Uterus (tissue), 4 donors: ENCODE data around the gene ARL2BP. TPM values are rescaled to one million over a fixed set of nuclear protein-coding genes. Genes with fewer than 3 reads are reported as not detected.

Source experiments
- DNase-seq, 2 donors: peaks; one replicate each; pipeline ENCODE4 v3.0.0-alpha.2; 2019 to 2020
- H3K27ac ChIP-seq, 2 donors: fragments of 200-600 bp; sonication (generic); 1 replicate in 1 of 2; 2 replicates in 1 of 2; pipeline ENCODE4 v1.5.1; 2016 to 2018
- H3K27me3 ChIP-seq, 2 donors: fragments of 200-600 bp; sonication (generic); one replicate each; pipeline ENCODE4 v1.5.1; 2018 to 2019; ENCODE audit warnings: control low read depth in 1 of 2
- H3K36me3 ChIP-seq, 2 donors: fragments of 200-600 bp; sonication (generic); one replicate each; pipeline ENCODE4 v1.5.1; 2019; ENCODE audit warnings: control low read depth in 1 of 2
- H3K4me1 ChIP-seq, 2 donors: fragments of 200-600 bp; sonication (generic); one replicate each; pipeline ENCODE4 v1.5.1; 2018 to 2019; ENCODE audit warnings: control low read depth in 1 of 2
- H3K4me3 ChIP-seq, 2 donors: fragments of 200-600 bp; sonication (generic); 1 replicate in 1 of 2; 2 replicates in 1 of 2; pipeline ENCODE4 v1.5.1; 2018 to 2019; ENCODE audit warnings: mild to moderate bottlenecking in 1 of 2
- H3K9me3 ChIP-seq, 2 donors: fragments of 200-600 bp; sonication (generic); one replicate each; pipeline ENCODE4 v1.5.1; 2019; ENCODE audit warnings: control low read depth in 1 of 2
- POLR2A ChIP-seq, 2 donors: fragments of 450-650 bp; IDR thresholded peaks; one replicate each; pipeline ENCODE4 v1.6.1; 2016; ENCODE audit warnings: antibody characterized with exemption in 2 of 2, mild to moderate bottlenecking in 1 of 2, moderate library complexity in 1 of 2
- intact Hi-C: fragments of 100-400 bp; cut with DNase I; formaldehyde crosslinking; loops from one replicate; pipeline ENCODE4 v1.15.1; 2023; ENCODE audit warnings: low total_unique reads
- total RNA-seq, 4 donors: library from RNA; depleted of rRNA in 3 of 4; stranded (reverse); fragments of >200 nt in 3 of 4; gene quantifications; one replicate each; pipeline versions ENCODE4 v1.1.0 to v1.2.4, GENCODE V29; 2014 to 2023
- TF ChIP-seq, protein P1 (sequence below), 4 experiments: fragments of 200-600 bp in 2 of 4; fragments of 450-650 bp in 2 of 4; sonication (generic) in 2 of 4; IDR thresholded peaks; one replicate each; pipeline ENCODE4 v1.5.1; 2016 to 2019; ENCODE audit warnings: antibody characterized with exemption in 4 of 4, mild to moderate bottlenecking in 2 of 4, moderate library complexity in 1 of 4
- donor health status: DM: yes; HTN: yes; CAD: no.

ARL2BP gene
- total RNA-seq, 4 donors from 2014 or later: 40.9 to 110 (median 57.8) TPM

GRCh38 chr16:57255686-57256415, 10.8 kb downstream of the ARL2BP start:
- Histone ChIP-seq H3K4me3 (no peak overlapping the region), H3K36me3 (no peaks in the 10 kb centered on the region), H3K27me3 (no peaks in the 10 kb centered on the region), H3K4me1 (no peaks in the 10 kb centered on the region), H3K27ac (no peak overlapping the region), H3K9me3 (no peaks in the 10 kb centered on the region)
- no peak for DNase-seq
- TF ChIP-seq, protein P1, sequence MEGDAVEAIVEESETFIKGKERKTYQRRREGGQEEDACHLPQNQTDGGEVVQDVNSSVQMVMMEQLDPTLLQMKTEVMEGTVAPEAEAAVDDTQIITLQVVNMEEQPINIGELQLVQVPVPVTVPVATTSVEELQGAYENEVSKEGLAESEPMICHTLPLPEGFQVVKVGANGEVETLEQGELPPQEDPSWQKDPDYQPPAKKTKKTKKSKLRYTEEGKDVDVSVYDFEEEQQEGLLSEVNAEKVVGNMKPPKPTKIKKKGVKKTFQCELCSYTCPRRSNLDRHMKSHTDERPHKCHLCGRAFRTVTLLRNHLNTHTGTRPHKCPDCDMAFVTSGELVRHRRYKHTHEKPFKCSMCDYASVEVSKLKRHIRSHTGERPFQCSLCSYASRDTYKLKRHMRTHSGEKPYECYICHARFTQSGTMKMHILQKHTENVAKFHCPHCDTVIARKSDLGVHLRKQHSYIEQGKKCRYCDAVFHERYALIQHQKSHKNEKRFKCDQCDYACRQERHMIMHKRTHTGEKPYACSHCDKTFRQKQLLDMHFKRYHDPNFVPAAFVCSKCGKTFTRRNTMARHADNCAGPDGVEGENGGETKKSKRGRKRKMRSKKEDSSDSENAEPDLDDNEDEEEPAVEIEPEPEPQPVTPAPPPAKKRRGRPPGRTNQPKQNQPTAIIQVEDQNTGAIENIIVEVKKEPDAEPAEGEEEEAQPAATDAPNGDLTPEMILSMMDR (IDR thresholded peaks at IDR 0.05): no peak
- TF ChIP-seq POLR2A (IDR thresholded peaks at IDR 0.05): no peak
- intact Hi-C loops: no loop called here

GRCh38 chr16:57256601-57257395, 11.7 kb downstream of the ARL2BP start:
- H3K27me3 ChIP-seq: no peaks in the 10 kb centered on the region
- DNase-seq: no peak
- no peak for TF ChIP-seq POLR2A (IDR thresholded peaks at IDR 0.05)
- TF ChIP-seq, protein P1 (IDR thresholded peaks at IDR 0.05): no peak
- H3K27ac ChIP-seq: no peak overlapping the region
- H3K9me3 ChIP-seq: no peaks in the 10 kb centered on the region
- intact Hi-C loops: no loop called here
- no peaks in the 10 kb centered on the region for H3K36me3 ChIP-seq
- no peak overlapping the region for H3K4me3 ChIP-seq
- no peaks in the 10 kb centered on the region for H3K4me1 ChIP-seq

DNA sequence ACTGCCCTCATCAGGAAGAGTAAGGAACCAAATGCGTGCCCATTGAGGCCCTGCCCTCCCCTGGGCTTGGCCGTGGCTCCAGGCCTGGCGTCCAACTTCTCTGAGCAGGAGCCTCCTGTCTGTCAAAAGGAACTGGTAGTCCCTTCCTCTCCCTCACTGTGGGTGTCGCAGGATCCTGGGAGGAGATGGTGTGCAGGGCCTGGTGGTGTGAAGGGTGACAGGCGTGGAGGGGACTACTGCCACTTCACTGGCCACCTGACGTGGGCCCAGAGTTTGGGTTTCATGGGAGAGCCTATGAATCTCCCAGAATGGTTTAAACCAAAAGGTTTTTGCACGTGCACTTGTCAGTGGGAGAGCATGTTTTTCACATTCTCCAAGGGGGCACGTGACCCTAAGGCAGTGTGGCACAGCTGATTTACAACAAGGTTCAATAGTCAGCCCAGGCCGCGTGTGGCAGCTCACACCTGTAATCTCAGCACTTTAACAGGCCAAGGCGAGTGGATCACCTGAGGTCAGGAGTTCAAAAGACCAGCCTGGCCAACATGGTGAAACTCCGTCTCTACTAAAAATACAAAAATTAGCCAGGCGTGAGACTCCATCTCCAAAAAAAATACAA, 12.5 kb downstream of the ARL2BP start:
- Histone ChIP-seq H3K36me3 (no peaks in the 10 kb centered on the region), H3K4me1 (no peaks in the 10 kb centered on the region), H3K9me3 (no peaks in the 10 kb centered on the region), H3K27ac (no peak overlapping the region), H3K4me3 (no peak overlapping the region), H3K27me3 (no peaks in the 10 kb centered on the region)
- DNase-seq: no peak
- intact Hi-C loops: no loop called here
- TF ChIP-seq, protein P1 (IDR thresholded peaks at IDR 0.05): no peak
- TF ChIP-seq POLR2A (IDR thresholded peaks at IDR 0.05): no peak

GRCh38 chr16:57258226-57258909, 13.3 kb downstream of the ARL2BP start:
- intact Hi-C loops: no loop called here

More at GRCh38 chr16:57258226-57258909, 13.3 kb downstream of the ARL2BP start:
- DNase-seq: no peak
- Histone ChIP-seq H3K27ac (no peak overlapping the region), H3K9me3 (no peaks in the 10 kb centered on the region), H3K27me3 (no peaks in the 10 kb centered on the region), H3K36me3 (no peaks in the 10 kb centered on the region), H3K4me3 (no peak overlapping the region), H3K4me1 (no peaks in the 10 kb centered on the region)
- TF ChIP-seq, protein P1 (IDR thresholded peaks at IDR 0.05): no peak
- no peak for TF ChIP-seq POLR2A (IDR thresholded peaks at IDR 0.05)
